HepG2 (cell line): ENCODE data around the gene PWWP2A. TPM values are rescaled to one million over a fixed set of nuclear protein-coding genes. Genes with fewer than 3 reads are reported as not detected.

Experiments
- KDM1A ChIP-seq: IDR thresholded peaks from 2 replicates; pipeline ENCODE4 v1.6.1; 2016; ENCODE audit warnings: missing compliant biosample characterization
- KLF13 ChIP-seq: sonication (generic); formaldehyde crosslinking; IDR thresholded peaks from 2 replicates; pipeline ENCODE4 v1.4.0; 2020; ENCODE audit warnings: mild to moderate bottlenecking, missing genetic modification reagents
- PHB2 ChIP-seq: fragments of 450-650 bp; IDR thresholded peaks from 2 replicates; pipeline ENCODE4 v1.6.1; 2018; ENCODE audit not compliant: partially characterized antibody
- RNF219 ChIP-seq: sonication (generic); formaldehyde crosslinking; IDR thresholded peaks from 2 replicates; pipeline ENCODE4 v1.5.0; 2020; ENCODE audit warnings: mild to moderate bottlenecking, missing genetic modification reagents
- SETDB1 ChIP-seq: sonication (generic); formaldehyde crosslinking; IDR thresholded peaks from 2 replicates; pipeline ENCODE4 v1.5.1; 2020; ENCODE audit warnings: missing genetic modification reagents, mild to moderate bottlenecking, borderline replicate concordance
- U2AF1 ChIP-seq: fragments of 200-400 bp; formaldehyde crosslinking; optimal IDR thresholded peaks from 2 replicates; pipeline ENCODE3; 2017; ENCODE audit warnings: mild to moderate bottlenecking, low read depth, low read length
- ZNF670 ChIP-seq: sonication (generic); formaldehyde crosslinking; IDR thresholded peaks from 2 replicates; pipeline ENCODE4 v1.8.0; 2022; ENCODE audit warnings: mild to moderate bottlenecking, missing genetic modification reagents, borderline replicate concordance
- polyA plus RNA-seq, 8 experiments: library from polyadenylated mRNA; depleted of rRNA in 3 of 8; stranded (reverse) in 7 of 8; unstranded in 1 of 8; fragments of >200 nt; fragmentation: Illumina TruSeq in 4 of 8; extraction: Trizol in 4 of 8; gene quantifications; 2 replicates each; pipeline versions ENCODE4 v1.2.1 to v1.2.3, GENCODE V29; 2011 to 2016; ENCODE audit warnings: low read depth in 4 of 8, missing spikeins in 1 of 8, mixed read lengths in 1 of 8; ENCODE audit not compliant: insufficient read depth in 1 of 8
- total RNA-seq, 5 experiments: library from RNA; depleted of rRNA; stranded (reverse); fragments of >200 nt; fragmentation: Illumina TruSeq; extraction: Trizol; gene quantifications; 2 replicates each; pipeline ENCODE4 v1.2.3, GENCODE V29; 2016; ENCODE audit warnings: low read depth in 1 of 5
- TF ChIP-seq, protein P1 (sequence below): IDR thresholded peaks from 2 replicates; pipeline ENCODE4 v1.6.1; 2016; ENCODE audit warnings: mild to moderate bottlenecking
- TF ChIP-seq, protein P2 (sequence below): sonication (generic); formaldehyde crosslinking; IDR thresholded peaks from 2 replicates; pipeline ENCODE4 v1.8.0; 2022; ENCODE audit warnings: mild to moderate bottlenecking, missing genetic modification reagents, borderline replicate concordance
- TF ChIP-seq, protein P3 (sequence below): sonication (generic); formaldehyde crosslinking; IDR thresholded peaks from 2 replicates; pipeline ENCODE4 v1.4.0; 2020; ENCODE audit warnings: missing genetic modification reagents
- TF ChIP-seq, protein P4 (sequence below): IDR thresholded peaks from 2 replicates; pipeline ENCODE4 v1.6.1; 2018; ENCODE audit warnings: missing genetic modification reagents, mild to moderate bottlenecking, missing compliant biosample characterization
- TF ChIP-seq, protein P5 (sequence below): IDR thresholded peaks from 2 replicates; pipeline ENCODE4 v1.6.1; 2016; ENCODE audit warnings: low read depth, control low read depth

PWWP2A gene
- total and polyA plus RNA-seq, 2 of the 13 experiments (the other 11 are each of a cell fraction or from before 2014, with no cell fraction given) = 7.3 to 16.9 TPM

- TF ChIP-seq, protein P1, sequence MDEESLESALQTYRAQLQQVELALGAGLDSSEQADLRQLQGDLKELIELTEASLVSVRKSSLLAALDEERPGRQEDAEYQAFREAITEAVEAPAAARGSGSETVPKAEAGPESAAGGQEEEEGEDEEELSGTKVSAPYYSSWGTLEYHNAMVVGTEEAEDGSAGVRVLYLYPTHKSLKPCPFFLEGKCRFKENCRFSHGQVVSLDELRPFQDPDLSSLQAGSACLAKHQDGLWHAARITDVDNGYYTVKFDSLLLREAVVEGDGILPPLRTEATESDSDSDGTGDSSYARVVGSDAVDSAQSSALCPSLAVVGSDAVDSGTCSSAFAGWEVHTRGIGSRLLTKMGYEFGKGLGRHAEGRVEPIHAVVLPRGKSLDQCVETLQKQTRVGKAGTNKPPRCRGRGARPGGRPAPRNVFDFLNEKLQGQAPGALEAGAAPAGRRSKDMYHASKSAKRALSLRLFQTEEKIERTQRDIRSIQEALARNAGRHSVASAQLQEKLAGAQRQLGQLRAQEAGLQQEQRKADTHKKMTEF (CRISPR knock-in tag) = peak; percentile 52
- TF ChIP-seq PHB2 (no peak), U2AF1 (no peak), ZNF670 (no peak), RNF219 (no peak), KDM1A (CRISPR knock-in tag) (no peak), KLF13 (CRISPR knock-in tag) (no peak), SETDB1 (CRISPR knock-in tag) (no peak)
- TF ChIP-seq, protein P2, sequence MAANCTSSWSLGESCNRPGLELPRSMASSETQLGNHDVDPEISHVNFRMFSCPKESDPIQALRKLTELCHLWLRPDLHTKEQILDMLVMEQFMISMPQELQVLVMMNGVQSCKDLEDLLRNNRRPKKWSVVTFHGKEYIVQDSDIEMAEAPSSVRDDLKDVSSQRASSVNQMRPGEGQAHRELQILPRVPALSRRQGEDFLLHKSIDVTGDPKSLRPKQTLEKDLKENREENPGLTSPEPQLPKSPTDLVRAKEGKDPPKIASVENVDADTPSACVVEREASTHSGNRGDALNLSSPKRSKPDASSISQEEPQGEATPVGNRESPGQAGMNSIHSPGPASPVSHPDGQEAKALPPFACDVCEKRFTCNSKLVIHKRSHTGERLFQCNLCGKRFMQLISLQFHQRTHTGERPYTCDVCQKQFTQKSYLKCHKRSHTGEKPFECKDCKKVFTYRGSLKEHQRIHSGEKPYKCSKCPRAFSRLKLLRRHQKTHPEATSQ (CRISPR knock-in tag) = no peak
- TF ChIP-seq, protein P3, sequence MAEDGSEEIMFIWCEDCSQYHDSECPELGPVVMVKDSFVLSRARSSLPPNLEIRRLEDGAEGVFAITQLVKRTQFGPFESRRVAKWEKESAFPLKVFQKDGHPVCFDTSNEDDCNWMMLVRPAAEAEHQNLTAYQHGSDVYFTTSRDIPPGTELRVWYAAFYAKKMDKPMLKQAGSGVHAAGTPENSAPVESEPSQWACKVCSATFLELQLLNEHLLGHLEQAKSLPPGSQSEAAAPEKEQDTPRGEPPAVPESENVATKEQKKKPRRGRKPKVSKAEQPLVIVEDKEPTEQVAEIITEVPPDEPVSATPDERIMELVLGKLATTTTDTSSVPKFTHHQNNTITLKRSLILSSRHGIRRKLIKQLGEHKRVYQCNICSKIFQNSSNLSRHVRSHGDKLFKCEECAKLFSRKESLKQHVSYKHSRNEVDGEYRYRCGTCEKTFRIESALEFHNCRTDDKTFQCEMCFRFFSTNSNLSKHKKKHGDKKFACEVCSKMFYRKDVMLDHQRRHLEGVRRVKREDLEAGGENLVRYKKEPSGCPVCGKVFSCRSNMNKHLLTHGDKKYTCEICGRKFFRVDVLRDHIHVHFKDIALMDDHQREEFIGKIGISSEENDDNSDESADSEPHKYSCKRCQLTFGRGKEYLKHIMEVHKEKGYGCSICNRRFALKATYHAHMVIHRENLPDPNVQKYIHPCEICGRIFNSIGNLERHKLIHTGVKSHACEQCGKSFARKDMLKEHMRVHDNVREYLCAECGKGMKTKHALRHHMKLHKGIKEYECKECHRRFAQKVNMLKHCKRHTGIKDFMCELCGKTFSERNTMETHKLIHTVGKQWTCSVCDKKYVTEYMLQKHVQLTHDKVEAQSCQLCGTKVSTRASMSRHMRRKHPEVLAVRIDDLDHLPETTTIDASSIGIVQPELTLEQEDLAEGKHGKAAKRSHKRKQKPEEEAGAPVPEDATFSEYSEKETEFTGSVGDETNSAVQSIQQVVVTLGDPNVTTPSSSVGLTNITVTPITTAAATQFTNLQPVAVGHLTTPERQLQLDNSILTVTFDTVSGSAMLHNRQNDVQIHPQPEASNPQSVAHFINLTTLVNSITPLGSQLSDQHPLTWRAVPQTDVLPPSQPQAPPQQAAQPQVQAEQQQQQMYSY (CRISPR knock-in tag) = no peak
- TF ChIP-seq, protein P4, sequence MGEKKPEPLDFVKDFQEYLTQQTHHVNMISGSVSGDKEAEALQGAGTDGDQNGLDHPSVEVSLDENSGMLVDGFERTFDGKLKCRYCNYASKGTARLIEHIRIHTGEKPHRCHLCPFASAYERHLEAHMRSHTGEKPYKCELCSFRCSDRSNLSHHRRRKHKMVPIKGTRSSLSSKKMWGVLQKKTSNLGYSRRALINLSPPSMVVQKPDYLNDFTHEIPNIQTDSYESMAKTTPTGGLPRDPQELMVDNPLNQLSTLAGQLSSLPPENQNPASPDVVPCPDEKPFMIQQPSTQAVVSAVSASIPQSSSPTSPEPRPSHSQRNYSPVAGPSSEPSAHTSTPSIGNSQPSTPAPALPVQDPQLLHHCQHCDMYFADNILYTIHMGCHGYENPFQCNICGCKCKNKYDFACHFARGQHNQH (CRISPR knock-in tag) = 0 out of 2 replicates have a peak, but pooled peaks have one; percentile 30
- TF ChIP-seq, protein P5, sequence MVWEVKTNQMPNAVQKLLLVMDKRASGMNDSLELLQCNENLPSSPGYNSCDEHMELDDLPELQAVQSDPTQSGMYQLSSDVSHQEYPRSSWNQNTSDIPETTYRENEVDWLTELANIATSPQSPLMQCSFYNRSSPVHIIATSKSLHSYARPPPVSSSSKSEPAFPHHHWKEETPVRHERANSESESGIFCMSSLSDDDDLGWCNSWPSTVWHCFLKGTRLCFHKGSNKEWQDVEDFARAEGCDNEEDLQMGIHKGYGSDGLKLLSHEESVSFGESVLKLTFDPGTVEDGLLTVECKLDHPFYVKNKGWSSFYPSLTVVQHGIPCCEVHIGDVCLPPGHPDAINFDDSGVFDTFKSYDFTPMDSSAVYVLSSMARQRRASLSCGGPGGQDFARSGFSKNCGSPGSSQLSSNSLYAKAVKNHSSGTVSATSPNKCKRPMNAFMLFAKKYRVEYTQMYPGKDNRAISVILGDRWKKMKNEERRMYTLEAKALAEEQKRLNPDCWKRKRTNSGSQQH (CRISPR knock-in tag) = 0 out of 2 replicates have a peak, but pooled peaks have one; percentile 19
These were observed 46.2 kb upstream of the PWWP2A start (continued) for GRCh38 chr5:160165137-160166068.
